Measurements from ENCODE around the gene SH3RF2.
"Not testable (repeated sequence)": the region's sequence is repeated elsewhere in the genome, so short reads cannot be mapped to it uniquely, and the experiment has no call there.

SH3RF2 gene

GRCh38 chr5:145939540-145940065 is 3.2 kb downstream of the SH3RF2 start:
- no peak for ATAC-seq
- Mint-ChIP-seq H3K27ac (no peak overlapping the region), H3K9me3 (no peaks in the 10 kb centered on the region), H3K4me1 (peaks cover 32% of the 10 kb centered on the region), H3K4me3 (no peak overlapping the region), H3K36me3 (no peaks in the 10 kb centered on the region)
- DNase-seq (ENCODE audit: low spot score in 2 of 2): no peak

GRCh38 chr5:145941096-145941447 is 4.7 kb downstream of the SH3RF2 start:
- ATAC-seq (no peak), DNase-seq (ENCODE audit: low spot score in 2 of 2) (no peak)
- H3K27ac Mint-ChIP-seq: no peak overlapping the region
- H3K36me3 Mint-ChIP-seq: no peaks in the 10 kb centered on the region
- H3K9me3 Mint-ChIP-seq: no peaks in the 10 kb centered on the region
- no peak overlapping the region for H3K4me3 Mint-ChIP-seq
- H3K4me1 Mint-ChIP-seq: peaks cover 37% of the 10 kb centered on the region

- DNase-seq (ENCODE audit: low spot score in 2 of 2): no peak
- H3K36me3 Mint-ChIP-seq: no peaks in the 10 kb centered on the region
- H3K9me3 Mint-ChIP-seq: no peaks in the 10 kb centered on the region
- no peak overlapping the region for H3K4me3 Mint-ChIP-seq
- ATAC-seq: peak; percentile 80
- H3K4me1 Mint-ChIP-seq: peaks cover 35% of the 10 kb centered on the region
- no peak overlapping the region for H3K27ac Mint-ChIP-seq
Observed at GRCh38 chr5:145941448-145942130, 5.2 kb downstream of the SH3RF2 start.

- H3K4me3 Mint-ChIP-seq: no peak overlapping the region
- H3K4me1 Mint-ChIP-seq: peaks cover 29% of the 10 kb centered on the region
- H3K9me3 Mint-ChIP-seq: no peaks in the 10 kb centered on the region
- DNase-seq (ENCODE audit: low spot score in 2 of 2): no peak
- H3K36me3 Mint-ChIP-seq: no peaks in the 10 kb centered on the region
- H3K27ac Mint-ChIP-seq: no peak overlapping the region
- ATAC-seq: no peak
Observed at GRCh38 chr5:145942201-145942600, 5.8 kb downstream of the SH3RF2 start.

- Mint-ChIP-seq H3K4me1 (peaks cover 24% of the 10 kb centered on the region), H3K27ac (no peak overlapping the region), H3K4me3 (no peak overlapping the region), H3K36me3 (no peaks in the 10 kb centered on the region), H3K9me3 (no peaks in the 10 kb centered on the region)
- DNase-seq (ENCODE audit: low spot score in 2 of 2) (no peak), ATAC-seq (no peak)
Observed at GRCh38 chr5:145942749-145943148, 6.4 kb downstream of the SH3RF2 start.

- no peaks in the 10 kb centered on the region for H3K9me3 Mint-ChIP-seq
- no peak for DNase-seq (ENCODE audit: low spot score in 2 of 2)
- no peak overlapping the region for H3K27ac Mint-ChIP-seq
- ATAC-seq: no peak
- H3K36me3 Mint-ChIP-seq: no peaks in the 10 kb centered on the region
- peaks cover 22% of the 10 kb centered on the region for H3K4me1 Mint-ChIP-seq
- H3K4me3 Mint-ChIP-seq: no peak overlapping the region
Observed at GRCh38 chr5:145943674-145944121, 7.3 kb downstream of the SH3RF2 start.

GRCh38 chr5:145944328-145944727 is 8.0 kb downstream of the SH3RF2 start:
- Mint-ChIP-seq H3K9me3 (no peaks in the 10 kb centered on the region), H3K36me3 (no peaks in the 10 kb centered on the region), H3K4me3 (no peak overlapping the region), H3K4me1 (peaks cover 22% of the 10 kb centered on the region), H3K27ac (no peak overlapping the region)
- DNase-seq (ENCODE audit: low spot score in 2 of 2): no peak
- no peak for ATAC-seq

GRCh38 chr5:145945620-145946111 is 9.3 kb downstream of the SH3RF2 start:
- Mint-ChIP-seq H3K36me3 (no peaks in the 10 kb centered on the region), H3K27ac (no peak overlapping the region), H3K4me1 (peaks cover 22% of the 10 kb centered on the region), H3K9me3 (no peaks in the 10 kb centered on the region), H3K4me3 (peak overlapping the region; percentile 11)
- DNase-seq (ENCODE audit: low spot score in 2 of 2): no peak
- ATAC-seq: no peak

- H3K9me3 Mint-ChIP-seq: no peaks in the 10 kb centered on the region
- peak; percentile 89 for ATAC-seq
- H3K36me3 Mint-ChIP-seq: no peaks in the 10 kb centered on the region
- peaks cover 20% of the 10 kb centered on the region for H3K4me1 Mint-ChIP-seq
- peak overlapping the region; percentile 11 for H3K4me3 Mint-ChIP-seq
- H3K27ac Mint-ChIP-seq: no peak overlapping the region
- peak in 1 of 2 donors; percentile 56 for DNase-seq (ENCODE audit: low spot score in 2 of 2)
Observed at GRCh38 chr5:145946112-145946861, 9.9 kb downstream of the SH3RF2 start.

- Mint-ChIP-seq H3K27ac (no peak overlapping the region), H3K36me3 (no peaks in the 10 kb centered on the region), H3K4me1 (peaks cover 10% of the 10 kb centered on the region), H3K4me3 (no peak overlapping the region), H3K9me3 (no peaks in the 10 kb centered on the region)
- ATAC-seq (no peak), DNase-seq (ENCODE audit: low spot score in 2 of 2) (no peak)
Observed at GRCh38 chr5:145947581-145947980, 11.2 kb downstream of the SH3RF2 start.

- ATAC-seq: no peak
- Mint-ChIP-seq H3K9me3 (no peaks in the 10 kb centered on the region), H3K4me3 (no peak overlapping the region)
Observed at GRCh38 chr5:145948047-145948446, 11.7 kb downstream of the SH3RF2 start.

GRCh38 chr5:145948921-145949320 is 12.5 kb downstream of the SH3RF2 start:
- Mint-ChIP-seq H3K4me3 (no peak overlapping the region), H3K9me3 (no peaks in the 10 kb centered on the region), H3K36me3 (no peaks in the 10 kb centered on the region), H3K4me1 (peaks cover 10% of the 10 kb centered on the region), H3K27ac (no peak overlapping the region)
- ATAC-seq (no peak), DNase-seq (ENCODE audit: low spot score in 2 of 2) (no peak)

More at GRCh38 chr5:145948047-145948446, 11.7 kb downstream of the SH3RF2 start:
- no peak for DNase-seq (ENCODE audit: low spot score in 2 of 2)
- no peaks in the 10 kb centered on the region for H3K36me3 Mint-ChIP-seq
- peaks cover 10% of the 10 kb centered on the region for H3K4me1 Mint-ChIP-seq
- H3K27ac Mint-ChIP-seq: no peak overlapping the region

GRCh38 chr5:145949474-145949873 is 13.1 kb downstream of the SH3RF2 start:
- Mint-ChIP-seq H3K4me3 (no peak overlapping the region), H3K36me3 (no peaks in the 10 kb centered on the region), H3K27ac (no peak overlapping the region), H3K4me1 (peaks cover 10% of the 10 kb centered on the region), H3K9me3 (no peaks in the 10 kb centered on the region)
- no peak for ATAC-seq
- DNase-seq (ENCODE audit: low spot score in 2 of 2): no peak

GRCh38 chr5:145951071-145951470 is 14.7 kb downstream of the SH3RF2 start:
- Mint-ChIP-seq H3K36me3 (no peaks in the 10 kb centered on the region), H3K9me3 (peaks cover 2% of the 10 kb centered on the region), H3K27ac (no peak overlapping the region), H3K4me1 (peaks cover 4% of the 10 kb centered on the region), H3K4me3 (no peak overlapping the region)
- ATAC-seq: no peak
- DNase-seq (ENCODE audit: low spot score in 2 of 2): no peak

GRCh38 chr5:145953202-145953601 is 16.8 kb downstream of the SH3RF2 start:
- DNase-seq (ENCODE audit: low spot score in 2 of 2): no peak
- ATAC-seq: no peak
- no peak overlapping the region for H3K4me3 Mint-ChIP-seq
- no peaks in the 10 kb centered on the region for H3K4me1 Mint-ChIP-seq
- H3K36me3 Mint-ChIP-seq: no peaks in the 10 kb centered on the region
- peaks cover 2% of the 10 kb centered on the region for H3K9me3 Mint-ChIP-seq
- no peak overlapping the region for H3K27ac Mint-ChIP-seq

- H3K4me1 Mint-ChIP-seq; DNase-seq (ENCODE audit: low spot score in 2 of 2); ATAC-seq; H3K4me3 Mint-ChIP-seq; H3K27ac Mint-ChIP-seq; H3K9me3 Mint-ChIP-seq; H3K36me3 Mint-ChIP-seq: not testable (repeated sequence)
Observed at GRCh38 chr5:145954140-145954539, 17.8 kb downstream of the SH3RF2 start.

Measured in stimulated activated effector memory CD8-positive, alpha-beta T cell treated with anti-CD3 and anti-CD28 coated beads, Interleukin-12 subunit alpha, Interleukin-12 subunit beta, amount 100 ng/mL, for 72 hours (primary cell).